Activated gamma-delta T cell treated with Interleukin-2 at 50 U/mL for 16 hours (primary cell): ENCODE measurements around the gene RNF167.

Experiments
- DNase-seq: peaks from one replicate; pipeline ENCODE4 v3.0.0-alpha.2; 2020

Gene RNF167

DNA sequence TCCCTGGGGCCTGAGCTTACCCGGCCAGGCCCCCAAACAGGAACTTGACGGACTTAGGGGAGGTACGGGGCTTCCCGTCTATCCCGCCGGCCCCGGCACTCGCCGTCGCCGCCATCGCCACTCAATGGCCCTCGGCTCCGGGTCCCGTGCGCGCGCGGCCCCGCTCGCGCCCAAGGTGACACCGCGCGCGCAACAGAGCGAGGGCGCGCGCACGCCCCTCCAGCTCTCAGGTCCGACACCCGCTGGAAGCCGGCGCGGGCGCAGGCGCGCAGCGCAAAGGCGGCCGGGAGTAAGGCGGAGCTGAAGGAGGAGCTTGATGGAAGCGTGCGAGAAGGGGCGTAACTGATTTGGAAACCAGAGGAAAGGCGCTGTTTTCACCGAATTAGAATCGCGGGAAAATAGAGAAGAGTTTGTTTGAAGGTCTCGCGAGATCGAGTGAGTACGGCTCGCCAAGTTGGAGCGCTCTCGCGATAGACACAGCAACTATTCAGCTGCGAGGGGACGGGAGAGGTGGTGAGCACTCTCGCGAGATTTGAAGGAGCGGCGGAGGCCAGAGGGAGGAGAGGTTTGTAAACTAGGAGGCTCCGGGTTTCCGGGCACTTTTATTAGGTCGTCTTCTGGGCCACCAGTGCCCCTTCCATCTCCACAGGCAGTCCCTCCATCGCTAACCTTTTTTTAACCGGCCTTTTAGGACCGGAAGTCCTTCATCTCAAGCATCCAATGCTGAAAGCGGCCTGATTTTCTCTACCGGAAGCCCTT lies at the start of gene RNF167, which contains the start of gene SLC25A11:
TSS of gene RNF167 (plus strand) at position 473 of the 759 bp plus-strand sequence. CDS start 642 bp downstream, outside the sequence.
TSS of gene SLC25A11 (minus strand) at position 251 of the 759 bp plus-strand sequence. CDS start at position 115, 136 bp downstream.
- peak; percentile 94 for DNase-seq

DNA sequence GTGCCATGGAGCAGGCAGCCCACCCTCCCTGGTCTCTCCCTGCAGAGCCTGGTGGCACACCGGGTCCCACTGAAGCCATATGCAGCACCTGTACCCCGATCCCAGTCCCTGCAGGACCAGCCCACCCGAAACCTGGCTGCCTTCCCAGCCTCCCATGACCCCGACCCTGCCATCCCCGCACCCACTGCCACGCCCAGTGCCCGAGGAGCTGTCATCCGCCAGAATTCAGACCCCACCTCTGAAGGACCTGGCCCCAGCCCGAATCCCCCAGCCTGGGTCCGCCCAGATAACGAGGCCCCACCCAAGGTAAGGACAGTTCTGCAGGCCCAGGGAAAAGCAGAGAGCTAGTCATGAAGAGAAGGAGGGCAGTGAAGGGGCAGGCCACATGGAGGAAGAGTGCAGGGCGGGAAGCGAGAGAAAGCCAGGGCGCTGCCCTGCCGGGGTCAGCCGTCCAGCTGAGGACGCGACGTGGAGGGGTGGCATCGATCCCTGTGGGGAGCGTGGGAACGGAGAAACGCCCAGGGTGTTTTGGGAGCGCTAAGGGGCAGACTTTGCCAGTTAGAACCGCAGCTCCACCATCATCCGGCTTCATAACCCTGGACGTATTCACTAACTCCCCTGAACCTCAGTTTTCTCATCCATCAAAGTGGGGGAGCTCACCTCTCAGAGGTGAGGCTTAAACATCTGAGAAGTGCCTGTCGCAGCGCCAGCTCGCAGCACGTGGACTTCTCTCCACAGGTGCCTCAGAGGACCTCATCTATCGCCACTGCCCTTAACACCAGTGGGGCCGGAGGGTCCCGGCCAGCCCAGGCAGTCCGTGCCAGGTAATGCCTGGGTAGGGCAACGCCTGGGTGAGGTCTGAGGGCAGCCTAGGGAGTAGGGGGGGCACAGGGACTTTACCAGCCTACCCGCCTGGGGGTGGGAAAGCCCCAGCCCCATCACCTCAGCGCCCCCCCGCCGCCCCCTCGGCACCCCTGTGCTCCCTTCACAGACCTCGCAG lies 48.4 kb upstream of the RNF167 start:
- DNase-seq = no peak

DNA sequence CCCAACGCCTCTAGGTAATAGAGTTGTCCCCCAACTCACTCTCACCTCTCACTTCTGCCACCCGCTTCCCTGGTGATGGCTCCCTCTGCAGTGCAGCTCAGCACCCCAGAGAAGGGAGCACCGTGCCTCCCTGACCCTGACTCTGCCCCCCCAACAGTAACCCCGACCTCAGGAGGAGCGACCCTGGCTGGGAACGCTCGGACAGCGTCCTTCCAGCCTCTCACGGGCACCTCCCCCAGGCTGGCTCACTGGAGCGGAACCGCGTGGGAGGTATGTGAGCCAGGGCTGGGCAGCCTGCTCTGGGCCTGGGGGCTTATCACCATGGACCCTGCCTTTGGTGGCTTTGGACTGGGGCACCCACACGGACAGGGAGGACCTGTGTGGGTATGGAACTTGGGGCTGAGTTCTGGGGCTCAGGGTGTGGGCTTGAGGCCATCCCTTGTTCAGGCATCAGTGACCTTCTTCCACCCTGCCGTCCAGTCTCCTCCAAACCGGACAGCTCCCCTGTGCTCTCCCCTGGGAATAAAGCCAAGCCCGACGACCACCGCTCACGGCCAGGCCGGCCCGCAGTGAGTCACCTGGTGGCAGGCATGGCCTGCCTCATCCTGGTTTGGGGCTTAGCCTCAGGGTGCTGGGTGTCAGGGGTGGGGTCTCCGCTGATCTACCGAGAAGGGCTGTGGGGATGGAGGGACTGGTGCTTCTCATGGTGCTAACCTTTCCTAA lies 47.4 kb upstream of the RNF167 start:
- no peak for DNase-seq

DNA sequence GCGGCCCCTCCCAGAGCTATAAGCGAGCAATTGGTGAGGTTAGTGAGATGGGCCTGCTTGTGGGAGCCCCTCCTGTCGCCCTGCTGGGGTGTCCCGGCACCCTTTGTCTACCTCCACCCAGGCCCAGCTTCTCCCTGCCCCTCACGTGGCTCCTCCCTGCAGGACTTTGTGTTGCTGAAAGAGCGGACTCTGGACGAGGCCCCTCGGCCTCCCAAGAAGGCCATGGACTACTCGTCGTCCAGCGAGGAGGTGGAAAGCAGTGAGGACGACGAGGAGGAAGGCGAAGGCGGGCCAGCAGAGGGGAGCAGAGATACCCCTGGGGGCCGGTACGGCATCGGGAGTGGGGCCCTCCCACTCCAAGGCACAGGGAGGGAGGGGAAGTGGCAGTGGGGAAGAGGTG lies 46.8 kb upstream of the RNF167 start:
- no peak for DNase-seq

DNA sequence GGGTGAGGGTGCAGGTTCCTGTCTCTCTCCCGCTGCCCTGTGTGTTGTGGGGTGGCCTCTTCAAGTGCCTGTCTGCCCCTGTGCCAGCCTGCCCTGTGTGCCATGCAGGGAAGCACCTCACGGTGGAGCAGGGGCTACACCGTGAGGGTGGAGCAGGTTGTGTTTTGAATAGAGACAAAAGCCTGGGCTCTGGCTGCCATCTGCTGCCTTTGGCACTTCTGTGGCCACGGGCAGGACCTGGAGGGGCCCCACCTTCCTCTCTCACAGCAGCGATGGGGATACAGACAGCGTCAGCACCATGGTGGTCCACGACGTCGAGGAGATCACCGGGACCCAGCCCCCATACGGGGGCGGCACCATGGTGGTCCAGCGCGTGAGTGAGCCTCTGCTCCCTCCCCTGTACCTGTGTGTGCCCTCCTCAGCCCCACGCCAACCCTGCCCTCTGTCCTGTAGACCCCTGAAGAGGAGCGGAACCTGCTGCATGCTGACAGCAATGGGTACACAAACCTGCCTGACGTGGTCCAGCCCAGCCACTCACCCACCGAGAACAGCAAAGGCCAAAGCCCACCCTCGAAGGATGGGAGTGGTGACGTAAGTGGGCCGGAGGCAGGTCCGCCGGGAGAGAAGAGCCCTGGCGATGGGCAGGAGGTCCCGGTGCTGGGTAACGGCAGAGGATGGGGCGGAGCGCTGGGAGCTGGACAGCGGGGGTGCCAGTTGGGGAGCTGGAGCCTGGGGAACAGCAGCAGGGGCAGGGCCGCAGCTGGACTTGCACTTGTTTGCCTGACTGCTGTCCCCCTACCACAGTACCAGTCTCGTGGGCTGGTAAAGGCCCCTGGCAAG lies 46.1 kb upstream of the RNF167 start:
- no peak for DNase-seq

DNA sequence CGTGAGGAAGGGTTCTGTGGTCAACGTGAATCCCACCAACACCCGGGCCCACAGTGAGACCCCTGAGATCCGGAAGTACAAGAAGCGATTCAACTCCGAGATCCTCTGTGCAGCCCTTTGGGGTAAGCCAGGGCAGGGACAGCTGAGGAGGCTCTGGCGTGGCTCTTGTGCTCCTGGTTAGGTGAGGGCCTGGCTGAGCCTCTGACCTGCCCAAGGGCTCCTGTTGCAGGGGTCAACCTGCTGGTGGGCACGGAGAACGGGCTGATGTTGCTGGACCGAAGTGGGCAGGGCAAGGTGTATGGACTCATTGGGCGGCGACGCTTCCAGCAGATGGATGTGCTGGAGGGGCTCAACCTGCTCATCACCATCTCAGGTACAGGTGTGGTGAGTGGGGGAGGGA lies 44.9 kb upstream of the RNF167 start:
- no peak for DNase-seq

DNA sequence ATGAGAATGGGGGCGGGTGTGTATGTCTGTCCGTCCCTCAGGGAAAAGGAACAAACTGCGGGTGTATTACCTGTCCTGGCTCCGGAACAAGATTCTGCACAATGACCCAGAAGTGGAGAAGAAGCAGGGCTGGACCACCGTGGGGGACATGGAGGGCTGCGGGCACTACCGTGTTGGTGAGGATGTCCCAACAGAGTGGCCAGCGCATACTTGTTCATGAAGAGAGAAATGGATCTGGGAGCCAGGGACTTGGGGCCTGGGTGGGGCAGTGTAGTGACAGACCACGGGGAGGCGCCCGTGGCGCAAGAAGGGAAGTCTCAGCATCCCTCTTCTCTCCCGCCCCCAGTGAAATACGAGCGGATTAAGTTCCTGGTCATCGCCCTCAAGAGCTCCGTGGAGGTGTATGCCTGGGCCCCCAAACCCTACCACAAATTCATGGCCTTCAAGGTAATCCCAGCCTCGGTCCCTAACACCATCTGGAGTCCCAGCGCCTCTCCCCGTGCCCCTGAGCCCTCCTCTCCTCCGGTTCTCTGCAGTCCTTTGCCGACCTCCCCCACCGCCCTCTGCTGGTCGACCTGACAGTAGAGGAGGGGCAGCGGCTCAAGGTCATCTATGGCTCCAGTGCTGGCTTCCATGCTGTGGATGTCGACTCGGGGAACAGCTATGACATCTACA lies 44.3 kb upstream of the RNF167 start:
- DNase-seq = no peak

DNA sequence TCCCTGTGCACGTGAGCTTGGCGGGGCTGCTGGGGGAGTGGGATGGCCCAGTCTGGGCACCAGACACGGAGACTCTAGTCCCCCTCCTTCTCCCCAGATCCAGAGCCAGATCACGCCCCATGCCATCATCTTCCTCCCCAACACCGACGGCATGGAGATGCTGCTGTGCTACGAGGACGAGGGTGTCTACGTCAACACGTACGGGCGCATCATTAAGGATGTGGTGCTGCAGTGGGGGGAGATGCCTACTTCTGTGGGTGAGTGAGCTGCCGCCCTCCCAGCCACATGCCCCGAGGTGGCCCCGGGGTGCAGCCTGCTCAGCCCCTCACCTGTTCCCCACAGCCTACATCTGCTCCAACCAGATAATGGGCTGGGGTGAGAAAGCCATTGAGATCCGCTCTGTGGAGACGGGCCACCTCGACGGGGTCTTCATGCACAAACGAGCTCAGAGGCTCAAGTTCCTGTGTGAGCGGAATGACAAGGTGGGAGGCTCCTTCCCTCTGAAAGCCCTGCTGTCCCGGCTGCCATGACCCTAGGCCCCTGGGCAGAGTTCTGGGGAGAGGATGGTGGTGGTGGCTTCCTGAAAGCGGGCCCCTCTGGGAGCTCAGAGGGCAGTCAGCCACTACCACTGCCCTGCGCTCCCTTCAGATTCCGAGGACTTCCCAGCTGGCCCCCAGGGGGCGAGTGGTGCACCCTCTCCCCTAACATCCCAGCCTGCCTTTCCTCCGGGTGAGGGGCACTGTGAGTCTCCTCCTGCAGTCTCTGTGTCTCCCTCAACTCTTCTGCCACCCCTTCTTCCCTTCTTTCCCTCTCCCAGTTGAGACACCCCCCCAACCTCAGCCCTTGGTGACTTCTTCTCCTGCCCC lies 43.5 kb upstream of the RNF167 start:
- DNase-seq = no peak

DNA sequence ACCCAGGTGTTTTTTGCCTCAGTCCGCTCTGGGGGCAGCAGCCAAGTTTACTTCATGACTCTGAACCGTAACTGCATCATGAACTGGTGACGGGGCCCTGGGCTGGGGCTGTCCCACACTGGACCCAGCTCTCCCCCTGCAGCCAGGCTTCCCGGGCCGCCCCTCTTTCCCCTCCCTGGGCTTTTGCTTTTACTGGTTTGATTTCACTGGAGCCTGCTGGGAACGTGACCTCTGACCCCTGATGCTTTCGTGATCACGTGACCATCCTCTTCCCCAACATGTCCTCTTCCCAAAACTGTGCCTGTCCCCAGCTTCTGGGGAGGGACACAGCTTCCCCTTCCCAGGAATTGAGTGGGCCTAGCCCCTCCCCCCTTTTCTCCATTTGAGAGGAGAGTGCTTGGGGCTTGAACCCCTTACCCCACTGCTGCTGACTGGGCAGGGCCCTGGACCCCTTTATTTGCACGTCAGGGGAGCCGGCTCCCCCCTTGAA lies 42.8 kb upstream of the RNF167 start:
- DNase-seq = no peak

DNA sequence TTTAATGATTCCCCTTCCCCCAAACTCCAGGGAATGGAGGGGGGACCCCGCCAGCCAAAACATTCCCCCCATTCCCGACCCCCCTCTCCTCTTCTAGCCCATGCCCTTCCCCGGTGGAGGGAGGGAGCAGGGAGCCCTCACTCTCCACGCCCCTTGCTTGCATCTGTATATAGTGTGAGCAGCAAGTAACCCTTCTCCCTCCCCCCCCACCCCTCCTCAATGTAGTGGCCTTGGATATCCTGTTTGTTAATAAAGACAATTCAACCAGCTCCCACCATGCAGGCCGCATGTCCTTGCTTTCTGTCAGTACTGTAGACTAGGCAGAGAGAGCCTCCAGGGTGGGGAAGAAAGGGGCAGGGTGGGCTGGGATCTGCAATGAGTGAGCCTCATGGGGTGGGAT lies 42.3 kb upstream of the RNF167 start:
- DNase-seq = no peak

DNA sequence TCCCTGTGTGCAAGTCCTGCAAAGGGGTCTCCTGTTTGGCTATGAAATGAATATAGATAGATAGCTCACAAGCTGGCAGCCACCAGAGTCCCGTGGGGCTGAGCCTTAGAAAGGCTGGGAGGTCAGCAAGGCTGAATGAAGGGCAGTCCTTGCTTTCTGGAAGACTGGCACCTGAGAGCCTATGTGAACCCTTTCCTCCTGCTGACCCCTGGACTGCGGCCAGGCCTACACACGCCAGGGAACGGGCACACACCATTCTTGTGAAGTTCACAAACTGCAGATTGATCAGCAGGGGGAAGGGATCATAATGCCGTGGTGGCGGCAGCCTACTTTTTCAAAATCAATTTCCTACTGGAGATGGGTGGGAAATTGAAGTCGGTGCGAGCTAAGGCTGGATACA lies 41.7 kb upstream of the RNF167 start:
- no peak for DNase-seq

DNA sequence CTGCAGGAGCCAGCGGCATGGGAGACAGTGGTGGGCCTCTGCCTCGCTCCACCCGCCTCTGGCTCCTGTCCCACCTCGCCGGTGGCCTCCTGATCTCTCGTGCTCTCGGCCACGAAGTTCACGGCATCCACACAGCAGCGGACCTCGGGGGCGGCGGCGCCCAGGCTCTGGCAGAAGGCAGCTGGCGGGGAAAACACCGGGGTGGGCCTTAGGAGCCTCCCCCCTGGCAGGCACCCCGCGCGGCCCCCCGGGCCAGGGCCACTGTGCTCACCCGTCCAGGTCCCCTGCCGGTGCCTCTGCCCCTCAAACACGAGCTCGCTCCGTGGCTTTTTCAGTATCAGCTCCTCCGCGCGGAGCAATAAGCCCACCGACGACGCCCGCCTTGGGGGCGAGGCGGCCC lies 41.1 kb upstream of the RNF167 start:
- no peak for DNase-seq

DNA sequence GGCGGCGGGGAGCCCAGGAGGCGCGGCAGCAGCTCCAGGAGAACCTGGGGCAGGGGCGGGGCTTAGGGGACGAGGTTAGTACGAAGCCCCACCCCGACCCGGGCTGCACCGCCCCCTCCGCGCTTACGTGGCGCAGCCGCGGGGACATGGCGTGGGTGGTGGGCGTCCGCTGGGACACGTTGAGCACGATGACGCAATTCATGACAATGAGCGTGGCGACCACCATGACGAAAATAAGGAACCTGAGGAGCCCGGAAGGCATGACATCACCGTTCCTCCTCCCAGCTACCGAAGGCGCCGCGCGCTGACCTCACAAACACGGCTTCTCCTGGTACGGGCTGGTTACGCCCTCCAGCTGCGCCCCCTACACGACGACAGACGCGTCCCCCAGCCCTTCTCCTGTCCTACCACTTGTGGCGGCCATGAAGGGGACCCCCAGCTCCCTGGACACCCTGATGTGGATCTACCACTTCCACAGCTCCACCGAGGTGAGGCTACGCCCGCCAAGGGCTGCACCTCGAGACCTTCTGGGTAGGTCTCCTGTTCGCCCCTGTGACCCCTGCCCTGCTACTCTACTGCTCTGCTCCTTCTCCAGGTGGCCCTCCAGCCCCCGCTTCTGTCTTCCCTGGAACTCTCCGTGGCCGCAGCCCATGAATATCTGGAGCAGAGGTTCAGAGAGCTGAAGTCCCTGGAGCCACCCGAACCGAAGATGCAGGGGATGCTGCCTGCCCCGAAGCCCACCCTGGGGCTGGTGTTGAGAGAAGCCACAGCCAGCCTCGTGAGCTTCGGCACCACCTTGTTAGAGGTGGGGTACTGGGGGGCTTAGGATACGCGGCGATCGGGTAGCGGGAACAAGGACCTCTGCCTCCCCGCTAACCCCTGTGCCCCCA lies 40.5 kb upstream of the RNF167 start, which contains the start of gene C17orf107:
TSS of gene C17orf107 (plus strand) at position 196 of the 890 bp plus-strand sequence. CDS start at position 423, 227 bp downstream.
- peak; percentile 86 for DNase-seq

DNA sequence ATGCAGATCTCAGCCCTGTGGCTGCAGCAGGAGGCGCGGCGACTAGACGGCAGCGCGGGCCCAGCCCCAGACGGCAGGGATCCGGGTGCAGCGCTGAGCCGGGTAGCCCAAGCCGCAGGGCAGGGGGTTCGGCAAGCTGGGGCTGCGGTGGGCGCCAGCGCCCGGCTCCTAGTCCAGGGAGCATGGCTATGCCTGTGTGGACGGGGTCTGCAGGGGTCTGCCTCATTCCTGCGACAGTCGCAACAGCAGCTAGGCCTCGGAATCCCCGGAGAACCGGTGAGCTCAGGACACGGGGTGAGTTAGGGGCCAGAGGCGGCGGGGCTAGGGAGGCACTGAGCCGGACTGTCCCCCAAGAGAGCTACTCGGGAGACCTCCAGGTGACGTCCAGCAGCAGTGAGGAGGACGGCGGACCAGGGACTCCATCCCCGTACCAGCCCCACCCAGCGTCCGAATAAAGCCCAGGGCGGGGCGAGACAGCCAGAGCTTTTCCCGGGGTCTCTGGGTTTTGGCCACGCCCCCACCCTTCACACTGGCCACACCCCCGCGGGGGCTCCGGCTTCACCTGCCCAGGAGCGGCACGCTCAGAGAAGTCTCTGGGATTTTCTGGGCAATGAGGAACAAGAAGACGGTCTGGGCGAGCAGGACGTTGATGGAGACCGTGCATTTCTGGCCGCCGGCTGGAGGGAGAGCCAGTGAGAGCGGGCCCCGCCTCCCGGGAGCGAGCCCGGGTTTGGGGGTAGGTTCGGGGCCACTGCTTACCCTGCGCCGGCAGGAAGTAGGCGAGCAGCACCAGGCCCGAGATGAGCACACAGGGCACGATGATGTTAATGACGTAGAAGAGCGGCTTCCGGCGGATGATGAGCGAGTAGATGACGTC lies 39.6 kb upstream of the RNF167 start:
- peak; percentile 48 for DNase-seq

DNA sequence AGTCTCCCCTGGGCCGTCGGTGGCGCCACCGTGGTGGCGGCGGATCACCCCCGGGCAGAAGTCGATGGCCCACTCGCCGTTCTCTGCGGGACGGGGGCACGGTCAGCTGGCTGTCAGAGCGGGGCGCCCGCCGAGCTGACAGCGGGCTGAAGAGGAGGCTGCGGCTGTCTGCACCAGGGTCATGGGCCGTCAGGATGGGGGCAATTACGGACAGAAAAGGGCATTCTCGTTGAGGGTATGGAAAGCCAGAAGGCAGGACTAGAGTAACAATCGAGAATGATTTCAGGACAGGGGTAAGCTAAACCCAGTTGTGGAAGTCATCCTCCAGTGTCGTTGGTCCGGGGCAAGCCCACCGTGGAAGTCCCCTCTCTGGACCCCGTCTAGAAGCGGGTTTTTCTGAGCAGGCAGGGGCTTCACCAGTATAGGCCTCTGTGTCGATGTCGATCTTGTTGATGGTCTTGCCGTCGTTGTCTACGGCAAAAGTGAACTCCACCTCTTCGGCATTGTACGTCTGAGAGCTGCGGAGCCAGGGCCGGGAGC lies 38.9 kb upstream of the RNF167 start:
- no peak for DNase-seq

DNA sequence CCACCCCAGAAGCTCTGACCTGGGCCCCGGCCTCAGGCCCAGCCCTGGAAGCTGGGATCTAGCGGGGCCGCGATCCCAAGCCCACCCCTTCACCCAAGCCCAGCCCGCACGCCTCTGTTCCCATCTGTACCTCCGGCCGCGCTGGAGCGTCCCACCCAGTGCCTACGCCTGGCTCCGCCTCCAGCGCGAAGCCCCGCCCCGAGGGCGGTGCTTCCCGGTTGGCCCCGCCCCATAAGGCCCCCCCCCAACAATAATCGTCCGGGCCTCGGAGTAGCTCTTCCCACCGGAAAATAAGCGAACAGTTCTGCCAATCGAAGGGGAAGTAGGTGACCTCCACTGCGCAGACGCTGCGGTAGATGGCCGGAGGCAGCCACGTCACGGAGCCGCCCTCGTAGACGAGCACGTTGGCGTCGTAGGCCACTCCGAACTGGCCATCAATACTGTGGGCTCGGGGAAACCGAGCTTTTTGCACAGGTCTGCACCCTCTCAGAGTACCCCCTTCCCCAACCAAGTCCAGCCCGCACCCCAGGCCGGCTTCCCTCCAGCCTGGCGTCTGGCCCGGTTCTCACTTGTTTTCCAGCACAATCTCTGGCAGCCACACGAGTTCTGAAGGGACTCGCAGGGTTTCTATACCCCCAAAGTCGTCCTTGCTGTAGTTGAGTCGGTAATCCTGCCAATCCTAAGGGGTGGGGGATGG lies 38.3 kb upstream of the RNF167 start:
- DNase-seq = no peak

DNA sequence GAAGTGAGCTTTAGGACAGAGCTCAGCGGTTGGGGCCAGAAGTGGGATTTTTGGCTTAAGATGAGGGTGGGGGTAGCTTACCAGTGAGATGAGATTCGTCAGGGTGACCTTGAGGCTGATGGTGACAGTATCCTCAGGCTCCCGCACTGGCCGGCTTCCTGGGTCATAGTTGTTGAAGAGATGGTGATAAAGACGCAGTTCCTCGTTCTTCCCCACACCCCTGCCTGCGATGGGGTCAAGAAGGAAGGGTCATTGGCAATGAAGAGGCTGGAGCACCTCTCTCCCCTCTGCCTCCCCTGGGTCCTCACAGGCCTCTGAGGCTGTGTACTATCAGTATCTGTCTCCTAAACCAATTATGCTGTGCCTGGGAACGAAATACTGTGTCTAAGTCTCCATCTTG lies 37.5 kb upstream of the RNF167 start:
- DNase-seq = no peak
